ENCODE results near the gene FOXO3. TPM values are rescaled to one million over a fixed set of nuclear protein-coding genes. Genes with fewer than 3 reads are reported as not detected.

The FOXO3 gene
- total RNA-seq, 1 experiment from 2014 or later: 22.3 TPM

Small RNAs within 50 kb of the gene (small RNA-seq; reads per million reads assigned to genes)
- gene AL391646.1 (not detected), gene SUMO2P8 (not detected)

Measured in HT-29 (cell line).